ENCODE measurements around the gene PRODH2. TPM values are rescaled to one million over a fixed set of nuclear protein-coding genes. Genes with fewer than 3 reads are reported as not detected.

The PRODH2 gene
- total and polyA plus RNA-seq, 4 donors, result 56.4 to 156 (median 114) TPM

DNA sequence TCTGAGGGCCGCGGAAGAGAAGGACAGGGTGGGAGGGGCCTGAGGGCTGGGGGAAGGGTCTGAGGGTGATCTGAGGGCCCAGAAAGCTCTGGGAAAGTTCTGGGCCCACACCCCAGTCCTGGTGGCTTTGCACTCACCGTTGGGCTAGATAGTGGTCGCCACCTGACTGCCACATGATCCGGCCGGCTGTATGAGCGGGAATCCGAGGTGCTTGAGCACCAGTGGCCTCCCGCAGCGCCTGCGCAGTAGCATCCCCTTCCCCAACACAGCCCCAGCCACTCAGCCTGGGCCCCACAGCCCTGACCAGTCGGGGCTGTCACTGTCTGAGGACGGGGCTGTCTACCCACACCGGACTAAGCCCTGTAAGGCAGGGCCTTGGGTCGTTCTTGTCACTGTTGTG, 15.0 kb downstream of the PRODH2 start:
- Histone ChIP-seq H3K27me3 (ENCODE audit: control insufficient read depth in 4 of 4, insufficient read depth in 4 of 4, low read length in 3 of 4) (no peaks in the 10 kb centered on the region), H3K9ac (ENCODE audit: low read depth in 1 of 2, low read length in 2 of 2) (no peak overlapping the region), H3K4me1 (ENCODE audit: control insufficient read depth in 4 of 4, insufficient read depth in 4 of 4, low read length in 3 of 4) (peaks cover 0 to 4% (median 2%) of the 10 kb centered on the region in 4 donors), H3K4me3 (ENCODE audit: low read depth in 1 of 3, low read length in 3 of 3) (peak overlapping the region in 1 of 3 donors; percentile 4), H3K9me3 (ENCODE audit: control insufficient read depth in 4 of 4, low read length in 3 of 4) (no peaks in the 10 kb centered on the region), H3K27ac (ENCODE audit: low read depth in 1 of 2, low read length in 2 of 2) (no peak overlapping the region), H3K36me3 (ENCODE audit: control insufficient read depth in 4 of 4, insufficient read depth in 3 of 4, low read depth in 1 of 4, low read length in 3 of 4) (peaks cover 0 to 8% (median under 1%) of the 10 kb centered on the region in 4 donors)
- TF ChIP-seq RXRA (IDR thresholded peaks at IDR 0.05) (no peak), HNF4G (IDR thresholded peaks at IDR 0.05) (no peak), RAD21 (IDR thresholded peaks at IDR 0.05) (no peak), TAF1 (conservative IDR thresholded peaks at IDR 0.05) (no peak), FOXA1 (IDR thresholded peaks at IDR 0.05) (no peak), GABPA (IDR thresholded peaks at IDR 0.05 in 1 of 2, conservative IDR thresholded peaks at IDR 0.05 in 1 of 2) (no peak), HNF4A (conservative IDR thresholded peaks at IDR 0.05) (no peak), YY1 (IDR thresholded peaks at IDR 0.05) (no peak), FOXA2 (IDR thresholded peaks at IDR 0.05) (no peak), EGR1 (IDR thresholded peaks at IDR 0.05; ENCODE audit: low read depth in 2 of 2) (no peak), JUND (IDR thresholded peaks at IDR 0.05) (no peak), SP1 (IDR thresholded peaks at IDR 0.05) (no peak)
- TF ChIP-seq, protein P1, sequence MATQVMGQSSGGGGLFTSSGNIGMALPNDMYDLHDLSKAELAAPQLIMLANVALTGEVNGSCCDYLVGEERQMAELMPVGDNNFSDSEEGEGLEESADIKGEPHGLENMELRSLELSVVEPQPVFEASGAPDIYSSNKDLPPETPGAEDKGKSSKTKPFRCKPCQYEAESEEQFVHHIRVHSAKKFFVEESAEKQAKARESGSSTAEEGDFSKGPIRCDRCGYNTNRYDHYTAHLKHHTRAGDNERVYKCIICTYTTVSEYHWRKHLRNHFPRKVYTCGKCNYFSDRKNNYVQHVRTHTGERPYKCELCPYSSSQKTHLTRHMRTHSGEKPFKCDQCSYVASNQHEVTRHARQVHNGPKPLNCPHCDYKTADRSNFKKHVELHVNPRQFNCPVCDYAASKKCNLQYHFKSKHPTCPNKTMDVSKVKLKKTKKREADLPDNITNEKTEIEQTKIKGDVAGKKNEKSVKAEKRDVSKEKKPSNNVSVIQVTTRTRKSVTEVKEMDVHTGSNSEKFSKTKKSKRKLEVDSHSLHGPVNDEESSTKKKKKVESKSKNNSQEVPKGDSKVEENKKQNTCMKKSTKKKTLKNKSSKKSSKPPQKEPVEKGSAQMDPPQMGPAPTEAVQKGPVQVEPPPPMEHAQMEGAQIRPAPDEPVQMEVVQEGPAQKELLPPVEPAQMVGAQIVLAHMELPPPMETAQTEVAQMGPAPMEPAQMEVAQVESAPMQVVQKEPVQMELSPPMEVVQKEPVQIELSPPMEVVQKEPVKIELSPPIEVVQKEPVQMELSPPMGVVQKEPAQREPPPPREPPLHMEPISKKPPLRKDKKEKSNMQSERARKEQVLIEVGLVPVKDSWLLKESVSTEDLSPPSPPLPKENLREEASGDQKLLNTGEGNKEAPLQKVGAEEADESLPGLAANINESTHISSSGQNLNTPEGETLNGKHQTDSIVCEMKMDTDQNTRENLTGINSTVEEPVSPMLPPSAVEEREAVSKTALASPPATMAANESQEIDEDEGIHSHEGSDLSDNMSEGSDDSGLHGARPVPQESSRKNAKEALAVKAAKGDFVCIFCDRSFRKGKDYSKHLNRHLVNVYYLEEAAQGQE (IDR thresholded peaks at IDR 0.05), result no peak
- TF ChIP-seq, protein P2, sequence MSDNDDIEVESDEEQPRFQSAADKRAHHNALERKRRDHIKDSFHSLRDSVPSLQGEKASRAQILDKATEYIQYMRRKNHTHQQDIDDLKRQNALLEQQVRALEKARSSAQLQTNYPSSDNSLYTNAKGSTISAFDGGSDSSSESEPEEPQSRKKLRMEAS (IDR thresholded peaks at IDR 0.05), result no peak
- TF ChIP-seq, protein P3, sequence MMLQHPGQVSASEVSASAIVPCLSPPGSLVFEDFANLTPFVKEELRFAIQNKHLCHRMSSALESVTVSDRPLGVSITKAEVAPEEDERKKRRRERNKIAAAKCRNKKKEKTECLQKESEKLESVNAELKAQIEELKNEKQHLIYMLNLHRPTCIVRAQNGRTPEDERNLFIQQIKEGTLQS (IDR thresholded peaks at IDR 0.05), result no peak
- TF ChIP-seq, protein P4, sequence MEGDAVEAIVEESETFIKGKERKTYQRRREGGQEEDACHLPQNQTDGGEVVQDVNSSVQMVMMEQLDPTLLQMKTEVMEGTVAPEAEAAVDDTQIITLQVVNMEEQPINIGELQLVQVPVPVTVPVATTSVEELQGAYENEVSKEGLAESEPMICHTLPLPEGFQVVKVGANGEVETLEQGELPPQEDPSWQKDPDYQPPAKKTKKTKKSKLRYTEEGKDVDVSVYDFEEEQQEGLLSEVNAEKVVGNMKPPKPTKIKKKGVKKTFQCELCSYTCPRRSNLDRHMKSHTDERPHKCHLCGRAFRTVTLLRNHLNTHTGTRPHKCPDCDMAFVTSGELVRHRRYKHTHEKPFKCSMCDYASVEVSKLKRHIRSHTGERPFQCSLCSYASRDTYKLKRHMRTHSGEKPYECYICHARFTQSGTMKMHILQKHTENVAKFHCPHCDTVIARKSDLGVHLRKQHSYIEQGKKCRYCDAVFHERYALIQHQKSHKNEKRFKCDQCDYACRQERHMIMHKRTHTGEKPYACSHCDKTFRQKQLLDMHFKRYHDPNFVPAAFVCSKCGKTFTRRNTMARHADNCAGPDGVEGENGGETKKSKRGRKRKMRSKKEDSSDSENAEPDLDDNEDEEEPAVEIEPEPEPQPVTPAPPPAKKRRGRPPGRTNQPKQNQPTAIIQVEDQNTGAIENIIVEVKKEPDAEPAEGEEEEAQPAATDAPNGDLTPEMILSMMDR (IDR thresholded peaks at IDR 0.05; ENCODE audit: low read depth, low read length, missing input control), result no peak
- TF ChIP-seq, protein P5, sequence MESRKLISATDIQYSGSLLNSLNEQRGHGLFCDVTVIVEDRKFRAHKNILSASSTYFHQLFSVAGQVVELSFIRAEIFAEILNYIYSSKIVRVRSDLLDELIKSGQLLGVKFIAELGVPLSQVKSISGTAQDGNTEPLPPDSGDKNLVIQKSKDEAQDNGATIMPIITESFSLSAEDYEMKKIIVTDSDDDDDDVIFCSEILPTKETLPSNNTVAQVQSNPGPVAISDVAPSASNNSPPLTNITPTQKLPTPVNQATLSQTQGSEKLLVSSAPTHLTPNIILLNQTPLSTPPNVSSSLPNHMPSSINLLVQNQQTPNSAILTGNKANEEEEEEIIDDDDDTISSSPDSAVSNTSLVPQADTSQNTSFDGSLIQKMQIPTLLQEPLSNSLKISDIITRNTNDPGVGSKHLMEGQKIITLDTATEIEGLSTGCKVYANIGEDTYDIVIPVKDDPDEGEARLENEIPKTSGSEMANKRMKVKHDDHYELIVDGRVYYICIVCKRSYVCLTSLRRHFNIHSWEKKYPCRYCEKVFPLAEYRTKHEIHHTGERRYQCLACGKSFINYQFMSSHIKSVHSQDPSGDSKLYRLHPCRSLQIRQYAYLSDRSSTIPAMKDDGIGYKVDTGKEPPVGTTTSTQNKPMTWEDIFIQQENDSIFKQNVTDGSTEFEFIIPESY (IDR thresholded peaks at IDR 0.05), result no peak
- DNase-seq (ENCODE audit: low spot score), result peak; percentile 53
- 5% methylated on average over 15 of the region's 15 CpGs for WGBS
